H1 (cell line): ENCODE results near the gene CORO2B. TPM values are rescaled to one million over a fixed set of nuclear protein-coding genes. Genes with fewer than 3 reads are reported as not detected.

ENCODE experiments used
- MAX ChIP-seq: IDR thresholded peaks from 2 replicates; pipeline ENCODE4 v1.6.1; 2012; ENCODE audit warnings: inconsistent platforms
- RNF2 ChIP-seq: fragments of 200-900, 300-1000 bp; sonication (generic); IDR thresholded peaks from 2 replicates; pipeline ENCODE4 v1.7.1; 2016; ENCODE audit warnings: borderline replicate concordance, low read depth, mild to moderate bottlenecking, antibody characterized with exemption, low read length; ENCODE audit not compliant: poor library complexity, severe bottlenecking; ENCODE audit errors: missing control alignments
- SAP30 ChIP-seq: fragments of 300-600 bp; sonication (generic); IDR thresholded peaks from 2 replicates; pipeline ENCODE4 v1.7.1; 2012; ENCODE audit warnings: low read length, moderate library complexity, mild to moderate bottlenecking, inconsistent platforms; ENCODE audit not compliant: insufficient read depth, insufficient replicate concordance
- polyA plus RNA-seq, 7 experiments: library from polyadenylated mRNA; depleted of rRNA in 3 of 7; stranded (reverse) in 5 of 7; unstranded in 2 of 7; fragments of >200 nt in 5 of 7; fragments of 200-250 nt in 2 of 7; gene quantifications; 1 replicate in 5 of 7; 2 replicates in 1 of 7; 4 replicates in 1 of 7; pipeline versions ENCODE4 v1.2.1 to v1.2.3, GENCODE V29; 2011 to 2013; ENCODE audit warnings: missing spikeins in 2 of 7, mixed read lengths in 2 of 7
- total RNA-seq: library from RNA; stranded (reverse); fragmentation: NEBNext Ultra II Directional; extraction: Animal tissue kit (Norgen Biotek cat#: 25700); gene quantifications from 2 replicates; pipeline ENCODE4 v1.2.1, GENCODE V29; 2021

The CORO2B gene
- total and polyA plus RNA-seq, 2 of the 8 experiments (the other 6 are each of a cell fraction or from before 2014, with no cell fraction given), result 3.4 to 6.7 TPM

- TF ChIP-seq MAX, result no peak
- TF ChIP-seq SAP30, result no peak
- no peak for TF ChIP-seq RNF2
- TF ChIP-seq, all 59 proteins: peak for 0
Measured at GRCh38 chr15:68683026-68683425, 104.2 kb downstream of the CORO2B start (continued).
